HEK293 (cell line): Measurements from ENCODE around the gene AMMECR1.

Experiments
- CTCF ChIA-PET: fragments of 350-600 bp; formaldehyde crosslinking; extraction: SDS; loops from one replicate; lab custom pipeline; 2021; ENCODE audit warnings: antibody characterized with exemption; lab: Yijun Ruan, JAX
- POLR2A ChIA-PET: fragments of 300-600 bp; formaldehyde crosslinking; extraction: SDS; loops from one replicate; lab custom pipeline; 2020; ENCODE audit warnings: antibody characterized with exemption, inconsistent platforms; lab: Yijun Ruan, JAX
- H3K27ac ChIP-seq: fragments of 200-500 bp; sonication (Bioruptor generic); 2 replicates; pipeline ENCODE4 v1.5.1; 2014; ENCODE audit warnings: low read depth, low read length, control low read depth, inconsistent platforms; ENCODE audit errors: extremely low read depth
- H3K36me3 ChIP-seq, 2 experiments: fragments of 200-500 bp in 1 of 2; sonication (Bioruptor generic) in 1 of 2; 1 replicate in 1 of 2; 2 replicates in 1 of 2; pipeline ENCODE4 v1.5.1; 2014 to 2017; ENCODE audit warnings: inconsistent platforms in 2 of 2, low read length in 2 of 2; ENCODE audit not compliant: control insufficient read depth in 2 of 2, insufficient read depth in 1 of 2
- H3K4me1 ChIP-seq: fragments of 200-500 bp; sonication (Bioruptor generic); 2 replicates; pipeline ENCODE4 v1.5.1; 2014; ENCODE audit warnings: mild to moderate bottlenecking, low read length, inconsistent platforms; ENCODE audit not compliant: control insufficient read depth, insufficient read depth
- H3K4me3 ChIP-seq: 2 replicates; pipeline ENCODE4 v1.5.1; 2011; ENCODE audit warnings: low read depth, mild to moderate bottlenecking, control low read depth, low read length, moderate library complexity
- H3K9me3 ChIP-seq: fragments of 200-500 bp; sonication (Bioruptor generic); 2 replicates; pipeline ENCODE4 v1.5.1; 2014; ENCODE audit warnings: low read depth, low read length, inconsistent platforms; ENCODE audit not compliant: control insufficient read depth, insufficient read depth
- HOXC10 ChIP-seq: sonication (generic); formaldehyde crosslinking; IDR thresholded peaks from 2 replicates; pipeline ENCODE4 v1.8.1; 2023; ENCODE audit warnings: mild to moderate bottlenecking, missing genetic modification reagents
- TRIM28 ChIP-seq: IDR thresholded peaks from 2 replicates; pipeline ENCODE4 v1.6.1; 2011; ENCODE audit warnings: low read length, control low read depth, borderline replicate concordance
- YY1 ChIP-seq: fragments of 450-650 bp; formaldehyde crosslinking; IDR thresholded peaks from 2 replicates; pipeline ENCODE4 v1.5.1; 2018; ENCODE audit warnings: missing biosample characterization, missing genetic modification characterization
- ZNF138 ChIP-seq: fragments of 450-650 bp; formaldehyde crosslinking; IDR thresholded peaks from 2 replicates; pipeline ENCODE4 v1.5.1; 2016; ENCODE audit warnings: missing biosample characterization, missing genetic modification characterization, borderline replicate concordance
- ZNF214 ChIP-seq: fragments of 450-650 bp; formaldehyde crosslinking; IDR thresholded peaks from 2 replicates; pipeline ENCODE4 v1.5.1; 2017; ENCODE audit warnings: missing biosample characterization, mild to moderate bottlenecking, missing genetic modification characterization, borderline replicate concordance
- ZNF239 ChIP-seq: fragments of 450-650 bp; formaldehyde crosslinking; IDR thresholded peaks from 2 replicates; pipeline ENCODE4 v1.5.1; 2016; ENCODE audit warnings: missing biosample characterization, missing genetic modification characterization
- ZNF302 ChIP-seq: fragments of 450-650 bp; formaldehyde crosslinking; IDR thresholded peaks from 2 replicates; pipeline ENCODE4 v1.5.1; 2016; ENCODE audit warnings: missing biosample characterization, missing genetic modification characterization, low read depth
- ZNF514 ChIP-seq: fragments of 450-650 bp; formaldehyde crosslinking; IDR thresholded peaks from 2 replicates; pipeline ENCODE4 v1.5.1; 2016; ENCODE audit warnings: missing biosample characterization, missing genetic modification characterization
- ZNF701 ChIP-seq: fragments of 450-650 bp; formaldehyde crosslinking; IDR thresholded peaks from 2 replicates; pipeline ENCODE4 v1.5.1; 2016; ENCODE audit warnings: missing biosample characterization, missing genetic modification characterization
- ZNF843 ChIP-seq: fragments of 450-650 bp; formaldehyde crosslinking; IDR thresholded peaks from 2 replicates; pipeline ENCODE4 v1.5.1; 2016; ENCODE audit warnings: missing biosample characterization, missing genetic modification characterization
- ZXDB ChIP-seq: fragments of 450-650 bp; formaldehyde crosslinking; IDR thresholded peaks from 2 replicates; pipeline ENCODE4 v1.5.1; 2016; ENCODE audit warnings: missing biosample characterization, missing genetic modification characterization
- TF ChIP-seq, protein P1 (sequence below): fragments of 450-650 bp; formaldehyde crosslinking; IDR thresholded peaks from 2 replicates; pipeline ENCODE4 v1.5.1; 2016; ENCODE audit warnings: missing biosample characterization, missing genetic modification characterization
- TF ChIP-seq, protein P2 (sequence below): fragments of 450-650 bp; formaldehyde crosslinking; IDR thresholded peaks from 2 replicates; pipeline ENCODE4 v1.5.1; 2016; ENCODE audit warnings: missing biosample characterization, missing genetic modification characterization, low read depth
- TF ChIP-seq, protein P3 (sequence below): fragments of 450-650 bp; formaldehyde crosslinking; IDR thresholded peaks from 2 replicates; pipeline ENCODE4; 2016; ENCODE audit warnings: missing biosample characterization, missing genetic modification characterization
- TF ChIP-seq, protein P4 (sequence below): sonication (generic); formaldehyde crosslinking; IDR thresholded peaks from 2 replicates; pipeline ENCODE4 v1.8.1; 2022; ENCODE audit warnings: mild to moderate bottlenecking, moderate library complexity, missing genetic modification reagents
- TF ChIP-seq, protein P5 (sequence below): fragments of 450-650 bp; formaldehyde crosslinking; IDR thresholded peaks from 2 replicates; pipeline ENCODE4 v1.5.1; 2016; ENCODE audit warnings: missing biosample characterization, missing genetic modification characterization

Gene AMMECR1

DNA sequence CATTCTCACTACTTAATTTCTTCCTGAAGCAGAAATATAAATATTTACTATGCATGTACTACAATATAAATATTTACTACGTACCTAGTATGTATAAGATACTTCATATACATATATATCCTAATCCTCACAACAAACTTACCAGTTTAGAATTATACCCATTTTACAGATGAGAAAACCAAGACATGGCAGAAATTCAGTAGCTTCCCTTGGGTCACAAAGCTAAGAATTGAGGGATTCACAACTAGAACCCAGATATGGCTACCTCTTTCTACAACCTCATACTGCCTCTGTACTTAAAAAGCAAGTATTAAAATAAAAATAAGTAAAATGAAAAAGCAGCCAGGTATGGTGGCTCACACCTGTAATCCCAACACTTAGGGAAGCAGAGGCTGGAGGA is 65.9 kb downstream of the AMMECR1 start (continued):
- TF ChIP-seq ZXDB (no peak), TRIM28 (no peak)

DNA sequence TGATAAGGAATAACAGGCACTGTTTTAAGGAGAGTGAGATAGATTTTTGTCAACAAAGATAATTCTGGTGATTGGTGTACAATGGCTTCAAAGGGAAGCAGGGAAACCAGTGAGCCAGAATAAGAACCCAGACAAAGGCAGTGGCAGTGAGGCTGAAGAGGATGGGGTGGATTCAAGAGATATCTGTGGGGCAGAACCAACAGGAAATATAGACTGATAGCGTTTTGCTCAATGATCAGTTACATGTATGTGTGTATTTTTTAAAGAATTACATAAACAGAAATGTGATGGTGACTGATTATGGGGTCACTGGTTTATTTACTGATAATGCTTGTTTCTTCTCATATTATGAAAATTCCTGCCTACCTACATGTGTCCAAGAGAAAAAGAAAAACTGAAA is 66.4 kb downstream of the AMMECR1 start:
- H3K4me3 ChIP-seq = no peak overlapping the region
- ChIA-PET POLR2A (no interaction called here), CTCF (no interaction called here)
- no peaks in the 10 kb centered on the region for H3K9me3 ChIP-seq
- TF ChIP-seq ZNF214 (tag by site-specific recombination) (no peak), YY1 (tag by site-specific recombination) (no peak), ZNF514 (no peak), ZNF843 (tag by site-specific recombination) (no peak), ZNF302 (tag by site-specific recombination) (no peak), ZNF239 (tag by site-specific recombination) (no peak), ZNF701 (no peak), ZNF138 (tag by site-specific recombination) (no peak), HOXC10 (no peak)
- TF ChIP-seq, protein P1, sequence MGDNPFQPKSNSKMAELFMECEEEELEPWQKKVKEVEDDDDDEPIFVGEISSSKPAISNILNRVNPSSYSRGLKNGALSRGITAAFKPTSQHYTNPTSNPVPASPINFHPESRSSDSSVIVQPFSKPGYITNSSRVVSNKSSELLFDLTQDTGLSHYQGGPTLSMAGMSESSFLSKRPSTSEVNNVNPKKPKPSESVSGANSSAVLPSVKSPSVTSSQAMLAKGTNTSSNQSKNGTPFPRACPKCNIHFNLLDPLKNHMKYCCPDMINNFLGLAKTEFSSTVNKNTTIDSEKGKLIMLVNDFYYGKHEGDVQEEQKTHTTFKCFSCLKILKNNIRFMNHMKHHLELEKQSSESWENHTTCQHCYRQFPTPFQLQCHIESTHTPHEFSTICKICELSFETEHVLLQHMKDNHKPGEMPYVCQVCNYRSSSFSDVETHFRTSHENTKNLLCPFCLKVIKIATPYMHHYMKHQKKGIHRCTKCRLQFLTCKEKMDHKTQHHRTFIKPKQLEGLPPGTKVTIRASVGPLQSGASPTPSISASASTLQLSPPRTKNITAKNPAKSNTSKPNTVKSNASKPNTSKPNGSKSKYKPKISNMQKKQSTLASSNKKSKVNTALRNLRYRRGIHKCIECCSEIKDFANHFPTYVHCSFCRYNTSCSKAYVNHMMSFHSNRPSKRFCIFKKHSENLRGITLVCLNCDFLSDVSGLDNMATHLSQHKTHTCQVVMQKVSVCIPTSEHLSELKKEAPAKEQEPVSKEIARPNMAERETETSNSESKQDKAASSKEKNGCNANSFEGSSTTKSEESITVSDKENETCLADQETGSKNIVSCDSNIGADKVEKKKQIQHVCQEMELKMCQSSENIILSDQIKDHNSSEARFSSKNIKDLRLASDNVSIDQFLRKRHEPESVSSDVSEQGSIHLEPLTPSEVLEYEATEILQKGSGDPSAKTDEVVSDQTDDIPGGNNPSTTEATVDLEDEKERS (tag by site-specific recombination) = no peak
- TF ChIP-seq, protein P2, sequence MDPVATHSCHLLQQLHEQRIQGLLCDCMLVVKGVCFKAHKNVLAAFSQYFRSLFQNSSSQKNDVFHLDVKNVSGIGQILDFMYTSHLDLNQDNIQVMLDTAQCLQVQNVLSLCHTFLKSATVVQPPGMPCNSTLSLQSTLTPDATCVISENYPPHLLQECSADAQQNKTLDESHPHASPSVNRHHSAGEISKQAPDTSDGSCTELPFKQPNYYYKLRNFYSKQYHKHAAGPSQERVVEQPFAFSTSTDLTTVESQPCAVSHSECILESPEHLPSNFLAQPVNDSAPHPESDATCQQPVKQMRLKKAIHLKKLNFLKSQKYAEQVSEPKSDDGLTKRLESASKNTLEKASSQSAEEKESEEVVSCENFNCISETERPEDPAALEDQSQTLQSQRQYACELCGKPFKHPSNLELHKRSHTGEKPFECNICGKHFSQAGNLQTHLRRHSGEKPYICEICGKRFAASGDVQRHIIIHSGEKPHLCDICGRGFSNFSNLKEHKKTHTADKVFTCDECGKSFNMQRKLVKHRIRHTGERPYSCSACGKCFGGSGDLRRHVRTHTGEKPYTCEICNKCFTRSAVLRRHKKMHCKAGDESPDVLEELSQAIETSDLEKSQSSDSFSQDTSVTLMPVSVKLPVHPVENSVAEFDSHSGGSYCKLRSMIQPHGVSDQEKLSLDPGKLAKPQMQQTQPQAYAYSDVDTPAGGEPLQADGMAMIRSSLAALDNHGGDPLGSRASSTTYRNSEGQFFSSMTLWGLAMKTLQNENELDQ (tag by site-specific recombination) = no peak
- TF ChIP-seq, protein P3, sequence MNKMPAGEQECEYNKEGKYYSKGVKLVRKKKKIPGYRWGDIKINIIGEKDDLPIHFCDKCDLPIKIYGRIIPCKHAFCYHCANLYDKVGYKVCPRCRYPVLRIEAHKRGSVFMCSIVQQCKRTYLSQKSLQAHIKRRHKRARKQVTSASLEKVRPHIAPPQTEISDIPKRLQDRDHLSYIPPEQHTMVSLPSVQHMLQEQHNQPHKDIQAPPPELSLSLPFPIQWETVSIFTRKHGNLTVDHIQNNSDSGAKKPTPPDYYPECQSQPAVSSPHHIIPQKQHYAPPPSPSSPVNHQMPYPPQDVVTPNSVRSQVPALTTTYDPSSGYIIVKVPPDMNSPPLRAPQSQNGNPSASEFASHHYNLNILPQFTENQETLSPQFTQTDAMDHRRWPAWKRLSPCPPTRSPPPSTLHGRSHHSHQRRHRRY (tag by site-specific recombination) = no peak
- TF ChIP-seq, protein P4, sequence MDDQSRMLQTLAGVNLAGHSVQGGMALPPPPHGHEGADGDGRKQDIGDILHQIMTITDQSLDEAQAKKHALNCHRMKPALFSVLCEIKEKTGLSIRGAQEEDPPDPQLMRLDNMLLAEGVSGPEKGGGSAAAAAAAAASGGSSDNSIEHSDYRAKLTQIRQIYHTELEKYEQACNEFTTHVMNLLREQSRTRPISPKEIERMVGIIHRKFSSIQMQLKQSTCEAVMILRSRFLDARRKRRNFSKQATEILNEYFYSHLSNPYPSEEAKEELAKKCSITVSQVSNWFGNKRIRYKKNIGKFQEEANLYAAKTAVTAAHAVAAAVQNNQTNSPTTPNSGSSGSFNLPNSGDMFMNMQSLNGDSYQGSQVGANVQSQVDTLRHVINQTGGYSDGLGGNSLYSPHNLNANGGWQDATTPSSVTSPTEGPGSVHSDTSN (CRISPR knock-in tag) = no peak
- TF ChIP-seq, protein P5, sequence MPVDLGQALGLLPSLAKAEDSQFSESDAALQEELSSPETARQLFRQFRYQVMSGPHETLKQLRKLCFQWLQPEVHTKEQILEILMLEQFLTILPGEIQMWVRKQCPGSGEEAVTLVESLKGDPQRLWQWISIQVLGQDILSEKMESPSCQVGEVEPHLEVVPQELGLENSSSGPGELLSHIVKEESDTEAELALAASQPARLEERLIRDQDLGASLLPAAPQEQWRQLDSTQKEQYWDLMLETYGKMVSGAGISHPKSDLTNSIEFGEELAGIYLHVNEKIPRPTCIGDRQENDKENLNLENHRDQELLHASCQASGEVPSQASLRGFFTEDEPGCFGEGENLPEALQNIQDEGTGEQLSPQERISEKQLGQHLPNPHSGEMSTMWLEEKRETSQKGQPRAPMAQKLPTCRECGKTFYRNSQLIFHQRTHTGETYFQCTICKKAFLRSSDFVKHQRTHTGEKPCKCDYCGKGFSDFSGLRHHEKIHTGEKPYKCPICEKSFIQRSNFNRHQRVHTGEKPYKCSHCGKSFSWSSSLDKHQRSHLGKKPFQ (tag by site-specific recombination) = no peak
- no peaks in the 10 kb centered on the region for H3K4me1 ChIP-seq
- H3K27ac ChIP-seq = no peak overlapping the region
- no peaks in the 10 kb centered on the region; a peak in 1 of 3 replicates for H3K36me3 ChIP-seq
